Lung (tissue), 12 donors: ENCODE data around the gene IFT122. TPM values are rescaled to one million over a fixed set of nuclear protein-coding genes. Genes with fewer than 3 reads are reported as not detected.

ENCODE experiments used
- ATAC-seq: fragments of 200-7000 bp; cut with Tn5 transposase; one replicate; pipeline ENCODE4 v1.9.1; 2020; ENCODE audit warnings: moderate number of reproducible peaks; ENCODE audit not compliant: insufficient read depth, low FRiP score
- DNase-seq, 3 donors: peaks; one replicate each; pipeline ENCODE4 v3.0.0-alpha.2; 2013 to 2017
- H3K27ac ChIP-seq, 2 donors: one replicate each; pipeline ENCODE4 v1.5.1; 2013; ENCODE audit warnings: mild to moderate bottlenecking in 2 of 2, moderate library complexity in 2 of 2, control low read depth in 1 of 2, inconsistent platforms in 1 of 2, low read depth in 1 of 2, low read length in 1 of 2
- H3K27me3 ChIP-seq, 3 donors: one replicate each; pipeline ENCODE4 v1.5.1; 2013; ENCODE audit warnings: low read length in 2 of 3; ENCODE audit not compliant: control insufficient read depth in 3 of 3, insufficient read depth in 3 of 3
- H3K36me3 ChIP-seq, 4 donors: one replicate each; pipeline ENCODE4 v1.5.1; 2013; ENCODE audit warnings: low read length in 4 of 4, mild to moderate bottlenecking in 1 of 4, moderate library complexity in 1 of 4; ENCODE audit not compliant: control insufficient read depth in 4 of 4, insufficient read depth in 4 of 4
- H3K4me1 ChIP-seq, 5 donors: one replicate each; pipeline ENCODE4 v1.5.1; 2013; ENCODE audit warnings: low read length in 5 of 5, mild to moderate bottlenecking in 2 of 5, moderate library complexity in 1 of 5; ENCODE audit not compliant: control insufficient read depth in 5 of 5, insufficient read depth in 5 of 5
- H3K4me3 ChIP-seq: one replicate; pipeline ENCODE4 v1.5.1; 2013; ENCODE audit warnings: mild to moderate bottlenecking, control low read depth, moderate library complexity
- H3K9ac ChIP-seq, 2 donors: one replicate each; pipeline ENCODE4 v1.5.1; 2013; ENCODE audit warnings: low read length in 2 of 2, control low read depth in 1 of 2; ENCODE audit not compliant: insufficient read depth in 1 of 2
- H3K9me3 ChIP-seq, 4 donors: one replicate each; pipeline ENCODE4 v1.5.1; 2013; ENCODE audit warnings: low read length in 3 of 4, mild to moderate bottlenecking in 1 of 4, moderate library complexity in 1 of 4; ENCODE audit not compliant: control insufficient read depth in 4 of 4, insufficient read depth in 3 of 4
- WGBS, 2 donors: extraction: QIAGEN DNeasy Blood & Tissue Kit; methylation state at CpG; one replicate each; pipeline ENCODE4 v1.1.7; 2013; 5-methylcytosine and 5-hydroxymethylcytosine counted together
- polyA plus RNA-seq, 2 donors: library from polyadenylated mRNA; stranded (reverse); fragments of 200-250 nt; gene quantifications; one replicate each; pipeline ENCODE4 v1.2.1, GENCODE V29; 2013
- total RNA-seq, 2 donors: library from RNA; depleted of rRNA in 1 of 2; stranded (reverse); fragments of >200 nt in 1 of 2; gene quantifications; one replicate each; pipeline ENCODE4 v1.2.1, GENCODE V29; 2014 to 2021
- TF ChIP-seq, protein P1 (sequence below): IDR thresholded peaks from 2 replicates; pipeline ENCODE4 v1.5.1; 2012; ENCODE audit warnings: mild to moderate bottlenecking; ENCODE audit errors: control extremely low read depth, extremely low read depth
- donor health status: control.
- donor health status: control.
- donor health status: Bipolar disorder and iron deficiency.
- donor health status: healthy.
- donor health status: DM: yes; HTN: yes; CAD: no.

IFT122 gene
- total and polyA plus RNA-seq, 4 donors: 11.0 to 65.7 (median 31.7) TPM

DNA sequence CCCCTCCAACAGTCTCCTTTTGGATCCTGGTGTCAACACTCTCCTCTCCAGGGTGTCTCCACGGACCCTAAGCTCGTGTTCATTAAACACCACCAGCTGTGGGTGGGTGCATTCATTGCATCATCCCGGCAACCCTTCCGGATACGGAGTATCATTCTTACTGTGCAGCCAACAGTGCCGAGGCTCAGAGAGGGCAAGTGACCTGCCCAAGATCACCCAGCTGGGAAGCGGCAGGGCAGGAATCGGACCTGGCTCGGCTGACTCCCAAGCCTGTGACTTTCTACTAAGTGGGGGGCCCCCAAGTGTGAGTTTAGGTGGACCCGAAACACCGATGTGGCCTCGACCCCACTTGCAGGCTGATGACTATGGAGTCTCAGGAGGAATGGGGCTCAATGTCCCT is 123.3 kb downstream of the IFT122 start:
- H3K36me3 ChIP-seq: peaks cover 0 to 75% (median 26%) of the 10 kb centered on the region in 4 donors
- no peak overlapping the region for H3K9ac ChIP-seq
- no peaks in the 10 kb centered on the region for H3K27me3 ChIP-seq
- DNase-seq: no peak
- no peak for ATAC-seq
- TF ChIP-seq, protein P1, sequence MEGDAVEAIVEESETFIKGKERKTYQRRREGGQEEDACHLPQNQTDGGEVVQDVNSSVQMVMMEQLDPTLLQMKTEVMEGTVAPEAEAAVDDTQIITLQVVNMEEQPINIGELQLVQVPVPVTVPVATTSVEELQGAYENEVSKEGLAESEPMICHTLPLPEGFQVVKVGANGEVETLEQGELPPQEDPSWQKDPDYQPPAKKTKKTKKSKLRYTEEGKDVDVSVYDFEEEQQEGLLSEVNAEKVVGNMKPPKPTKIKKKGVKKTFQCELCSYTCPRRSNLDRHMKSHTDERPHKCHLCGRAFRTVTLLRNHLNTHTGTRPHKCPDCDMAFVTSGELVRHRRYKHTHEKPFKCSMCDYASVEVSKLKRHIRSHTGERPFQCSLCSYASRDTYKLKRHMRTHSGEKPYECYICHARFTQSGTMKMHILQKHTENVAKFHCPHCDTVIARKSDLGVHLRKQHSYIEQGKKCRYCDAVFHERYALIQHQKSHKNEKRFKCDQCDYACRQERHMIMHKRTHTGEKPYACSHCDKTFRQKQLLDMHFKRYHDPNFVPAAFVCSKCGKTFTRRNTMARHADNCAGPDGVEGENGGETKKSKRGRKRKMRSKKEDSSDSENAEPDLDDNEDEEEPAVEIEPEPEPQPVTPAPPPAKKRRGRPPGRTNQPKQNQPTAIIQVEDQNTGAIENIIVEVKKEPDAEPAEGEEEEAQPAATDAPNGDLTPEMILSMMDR: no peak
- 93 to 94% methylated on average over 12 of the region's 12 CpGs for WGBS, 2 donors
- H3K27ac ChIP-seq: no peak overlapping the region
- no peaks in the 10 kb centered on the region for H3K9me3 ChIP-seq
- no peak overlapping the region for H3K4me3 ChIP-seq
- H3K4me1 ChIP-seq: peaks cover 0 to 65% (median 22%) of the 10 kb centered on the region in 5 donors

DNA sequence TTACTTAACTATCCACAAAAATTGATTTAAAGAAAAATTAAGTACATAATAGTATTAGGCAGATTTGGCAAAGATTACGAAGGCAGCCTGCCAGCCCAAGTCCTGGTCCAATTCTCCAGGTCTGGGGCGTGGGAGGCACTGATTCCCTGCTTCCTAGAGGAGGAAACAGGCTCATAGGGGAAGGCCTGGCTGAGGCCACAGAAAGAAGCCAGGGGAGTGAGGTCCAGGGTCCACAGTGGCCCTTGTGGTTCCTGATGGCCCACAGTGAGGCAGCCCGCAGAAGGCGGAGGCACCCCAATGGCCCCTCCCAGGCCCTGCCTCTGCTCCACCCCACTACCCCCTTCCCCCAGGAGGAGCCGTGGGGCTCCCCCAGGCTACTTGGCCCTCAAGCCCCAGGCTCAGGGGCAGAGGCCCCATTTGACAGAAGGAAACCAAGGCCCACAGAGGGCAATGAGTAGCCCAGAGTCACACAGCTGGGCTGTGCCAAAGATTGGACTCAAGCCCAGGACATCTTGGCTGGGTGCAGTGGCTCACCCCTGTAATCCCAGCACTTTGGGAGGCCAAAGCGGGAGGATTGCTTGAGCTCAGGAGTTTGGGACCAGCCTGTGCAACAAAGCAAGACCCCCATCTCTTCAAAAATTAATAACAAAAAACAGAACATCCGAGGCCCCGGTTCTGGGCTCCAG is 124.0 kb downstream of the IFT122 start:
- Histone ChIP-seq H3K4me3 (no peak overlapping the region), H3K27me3 (no peaks in the 10 kb centered on the region), H3K36me3 (peaks cover 0 to 69% (median 26%) of the 10 kb centered on the region in 4 donors), H3K27ac (no peak overlapping the region), H3K9ac (no peak overlapping the region), H3K4me1 (peaks cover 0 to 58% (median 22%) of the 10 kb centered on the region in 5 donors), H3K9me3 (no peaks in the 10 kb centered on the region)
- DNase-seq (no peak), ATAC-seq (no peak)
- TF ChIP-seq, protein P1: no peak
- WGBS, 2 donors: 82 to 88% methylated on average over 8 of the region's 8 CpGs

DNA sequence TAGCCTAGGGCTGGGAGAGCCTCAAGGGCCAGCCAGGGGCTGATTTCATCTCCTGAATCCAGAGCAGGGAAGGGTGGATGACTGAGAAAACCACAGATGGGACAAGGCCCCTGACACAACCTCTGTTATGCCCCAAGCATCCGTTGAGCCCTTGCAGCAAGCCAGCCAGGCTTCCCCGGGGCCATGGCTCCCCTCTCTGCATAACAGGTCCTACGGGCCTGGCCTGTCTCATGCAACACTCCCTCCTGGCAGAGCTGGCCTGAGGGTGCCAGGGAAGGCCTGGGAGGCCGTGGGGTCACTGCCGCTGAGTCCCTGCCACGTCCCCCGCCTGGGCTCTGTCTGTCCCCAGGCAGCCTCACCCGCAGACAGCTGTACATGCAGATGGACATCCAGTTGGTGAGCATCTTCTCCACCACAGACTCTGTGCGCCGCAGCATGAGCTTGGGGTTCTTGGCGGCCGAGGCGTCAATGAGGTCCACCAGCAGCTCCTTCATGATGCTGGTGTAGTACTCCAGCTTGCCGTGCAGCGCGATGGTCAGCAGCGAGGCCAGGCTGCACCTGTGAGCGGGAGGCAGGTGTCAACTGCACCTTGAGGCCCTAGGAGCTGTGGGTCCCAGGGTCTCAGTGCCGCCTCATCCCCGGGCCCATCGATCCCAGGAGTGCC is 125.1 kb downstream of the IFT122 start:
- 90 to 91% methylated on average over 21 of the region's 21 CpGs for WGBS, 2 donors
- H3K27me3 ChIP-seq: no peaks in the 10 kb centered on the region
- H3K4me1 ChIP-seq: peaks cover 0 to 47% (median 19%) of the 10 kb centered on the region in 5 donors
- no peak overlapping the region for H3K4me3 ChIP-seq
- ATAC-seq (no peak), DNase-seq (no peak)
- no peaks in the 10 kb centered on the region for H3K9me3 ChIP-seq
- TF ChIP-seq, protein P1: no peak
- peaks cover 0 to 64% (median 24%) of the 10 kb centered on the region in 4 donors for H3K36me3 ChIP-seq
- H3K27ac ChIP-seq: peak overlapping the region in 1 of 2 donors; percentile 18
- H3K9ac ChIP-seq: no peak overlapping the region
